OCI-LY1 (cell line): ENCODE measurements around the gene METRN.

Source experiments
- EZH2 ChIP-seq: fragments of 200-600 bp; sonication (generic), shearing (Covaris generic); IDR thresholded peaks from 2 replicates; pipeline ENCODE4 v1.8.0; 2017; ENCODE audit warnings: borderline replicate concordance, mixed run types, mild to moderate bottlenecking, antibody characterized with exemption, low read length, moderate library complexity, mixed read lengths
- TF ChIP-seq, protein P1 (sequence below): fragments of 200-600 bp; sonication (generic), shearing (Covaris generic); IDR thresholded peaks from 2 replicates; pipeline ENCODE4 v1.5.1; 2017; ENCODE audit warnings: mild to moderate bottlenecking, antibody characterized with exemption, low read length, moderate library complexity, mixed read lengths

- TF ChIP-seq, protein P1, sequence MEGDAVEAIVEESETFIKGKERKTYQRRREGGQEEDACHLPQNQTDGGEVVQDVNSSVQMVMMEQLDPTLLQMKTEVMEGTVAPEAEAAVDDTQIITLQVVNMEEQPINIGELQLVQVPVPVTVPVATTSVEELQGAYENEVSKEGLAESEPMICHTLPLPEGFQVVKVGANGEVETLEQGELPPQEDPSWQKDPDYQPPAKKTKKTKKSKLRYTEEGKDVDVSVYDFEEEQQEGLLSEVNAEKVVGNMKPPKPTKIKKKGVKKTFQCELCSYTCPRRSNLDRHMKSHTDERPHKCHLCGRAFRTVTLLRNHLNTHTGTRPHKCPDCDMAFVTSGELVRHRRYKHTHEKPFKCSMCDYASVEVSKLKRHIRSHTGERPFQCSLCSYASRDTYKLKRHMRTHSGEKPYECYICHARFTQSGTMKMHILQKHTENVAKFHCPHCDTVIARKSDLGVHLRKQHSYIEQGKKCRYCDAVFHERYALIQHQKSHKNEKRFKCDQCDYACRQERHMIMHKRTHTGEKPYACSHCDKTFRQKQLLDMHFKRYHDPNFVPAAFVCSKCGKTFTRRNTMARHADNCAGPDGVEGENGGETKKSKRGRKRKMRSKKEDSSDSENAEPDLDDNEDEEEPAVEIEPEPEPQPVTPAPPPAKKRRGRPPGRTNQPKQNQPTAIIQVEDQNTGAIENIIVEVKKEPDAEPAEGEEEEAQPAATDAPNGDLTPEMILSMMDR = no peak
- no peak for TF ChIP-seq EZH2
Measured at GRCh38 chr16:686459-687260, 28.3 kb upstream of the METRN start.
